H1 (cell line): ENCODE data around the gene STX7. TPM values are rescaled to one million over a fixed set of nuclear protein-coding genes. Genes with fewer than 3 reads are reported as not detected.

Experiments
- BRCA1 ChIP-seq: IDR thresholded peaks from 2 replicates; pipeline ENCODE4 v1.6.1; 2012; ENCODE audit warnings: low read depth, low read length, improper control_type of control experiment
- CBX5 ChIP-seq: fragments of 300-800, 300-1000 bp; sonication (generic); IDR thresholded peaks from 2 replicates; pipeline ENCODE4 v1.7.1; 2016; ENCODE audit warnings: antibody characterized with exemption, low read length, low read depth
- EZH2 ChIP-seq: fragments of 200-600 bp; sonication (generic); IDR thresholded peaks from 2 replicates; pipeline ENCODE4 v1.7.1; 2012; ENCODE audit warnings: low read depth, mild to moderate bottlenecking, moderate library complexity, low read length, inconsistent platforms; ENCODE audit not compliant: severe bottlenecking
- SP1 ChIP-seq: IDR thresholded peaks from 2 replicates; pipeline ENCODE4 v1.6.1; 2011; ENCODE audit warnings: low read depth, low read length
- TAF1 ChIP-seq: IDR thresholded peaks from 2 replicates; pipeline ENCODE4 v1.6.1; 2011; ENCODE audit warnings: mild to moderate bottlenecking, low read depth, low read length
- polyA plus RNA-seq, 7 experiments: library from polyadenylated mRNA; depleted of rRNA in 3 of 7; stranded (reverse) in 5 of 7; unstranded in 2 of 7; fragments of >200 nt in 5 of 7; fragments of 200-250 nt in 2 of 7; gene quantifications; 1 replicate in 5 of 7; 2 replicates in 1 of 7; 4 replicates in 1 of 7; pipeline versions ENCODE4 v1.2.1 to v1.2.3, GENCODE V29; 2011 to 2013; ENCODE audit warnings: missing spikeins in 2 of 7, mixed read lengths in 2 of 7
- total RNA-seq: library from RNA; stranded (reverse); fragmentation: NEBNext Ultra II Directional; extraction: Animal tissue kit (Norgen Biotek cat#: 25700); gene quantifications from 2 replicates; pipeline ENCODE4 v1.2.1, GENCODE V29; 2021

The STX7 gene
- total and polyA plus RNA-seq, 2 of the 8 experiments (the other 6 are each of a cell fraction or from before 2014, with no cell fraction given), result 5.7 to 27.9 TPM

DNA sequence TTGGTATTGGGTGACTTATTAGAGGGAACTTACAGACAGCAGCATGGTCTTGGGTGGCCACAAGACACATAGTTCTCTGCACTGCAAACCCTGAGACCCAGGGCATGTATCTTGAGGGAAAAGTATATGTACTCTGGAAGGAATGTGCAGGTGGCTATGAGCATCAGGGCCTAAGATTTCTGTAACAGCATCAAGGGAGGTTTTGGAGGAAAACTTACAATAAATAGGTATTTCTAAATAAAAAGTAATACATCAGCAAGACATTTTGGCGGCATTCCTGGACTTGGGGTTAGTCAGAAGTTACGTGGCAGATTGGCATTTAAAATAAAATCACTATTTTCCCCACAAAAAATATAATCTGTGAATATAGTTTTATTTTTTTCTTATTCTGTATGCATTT, 8.0 kb upstream of the STX7 start (continued):
- TF ChIP-seq BRCA1, result no peak
- TF ChIP-seq CBX5, result no peak
- no peak for TF ChIP-seq TAF1
- no peak for TF ChIP-seq SP1
- no peak for TF ChIP-seq EZH2
